ENCODE data around the gene TNPO3.

The TNPO3 gene

DNA sequence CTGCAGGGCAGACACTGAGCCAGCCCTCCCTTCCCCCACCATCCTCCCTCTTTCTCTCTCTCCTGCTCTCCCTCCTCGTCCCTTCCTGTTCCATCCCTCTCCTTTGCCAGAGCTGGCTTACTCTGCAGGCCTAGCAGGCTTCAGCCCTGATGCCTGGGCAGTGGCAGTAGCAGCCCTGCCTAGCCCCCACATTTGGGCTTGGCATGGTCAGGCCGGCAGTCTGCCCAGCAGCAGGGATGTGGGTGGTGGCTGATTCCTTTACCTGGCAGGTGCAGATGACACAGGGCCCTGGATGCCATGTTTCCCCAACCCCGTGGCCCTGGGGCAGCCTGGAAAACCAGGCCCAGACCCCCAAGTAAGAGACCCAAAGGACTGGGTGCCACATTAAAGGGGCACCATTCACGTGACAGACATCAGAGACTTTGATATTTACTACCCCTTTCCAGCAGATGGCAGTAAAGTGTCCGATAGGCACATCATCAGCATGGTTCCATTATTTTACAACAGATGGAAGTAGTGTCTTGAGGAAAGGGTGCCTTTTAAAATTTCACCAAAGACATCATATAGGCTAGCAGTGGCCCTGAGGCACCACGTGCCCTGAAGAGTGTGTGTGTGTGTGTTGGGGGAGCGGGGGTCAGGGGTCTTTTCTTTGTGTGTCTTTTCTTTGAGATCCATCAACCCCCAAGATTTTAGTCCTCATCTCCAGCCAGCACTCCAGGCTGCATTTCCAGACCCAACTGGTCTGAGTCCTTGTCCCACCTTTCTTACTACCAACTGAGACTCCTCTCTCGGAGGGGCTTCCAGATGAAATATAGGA lies 150.3 kb downstream of the TNPO3 start:
- peaks cover 9% of the 10 kb centered on the region for H3K4me1 ChIP-seq (ENCODE audit: control insufficient read depth, insufficient read depth, low read length, unreplicated experiment)
- no peak overlapping the region for H2AFZ ChIP-seq (ENCODE audit: low read length, unreplicated experiment)
- no peaks in the 10 kb centered on the region for H3K79me2 ChIP-seq (ENCODE audit: control insufficient read depth, insufficient read depth, low read length, unreplicated experiment)

More for the DNA sequence above, 150.3 kb downstream of the TNPO3 start:
- no peak overlapping the region for H3K4me3 ChIP-seq (ENCODE audit: low read depth, low read length)
- no peaks in the 10 kb centered on the region; the same call in 1 of the 2 replicates for H3K36me3 ChIP-seq (ENCODE audit: insufficient read depth, low read length)
- H3K27ac ChIP-seq (ENCODE audit: low read depth, low read length) = no peak overlapping the region
- peaks cover 29% of the 10 kb centered on the region for H3K27me3 ChIP-seq (ENCODE audit: insufficient read depth, low read length)

Measured in ACC112 (cell line).